Limb (tissue), 2 donors: ENCODE data around the gene MRPL19.
A peak's percentile ranks its signal among the peaks of the same experiment; 100 is the strongest.

Source experiments
- DNase-seq, 2 donors: peaks; one replicate each; pipeline ENCODE4 v3.0.0-alpha.2; 2016; ENCODE audit errors: extremely low spot score in 2 of 2

The MRPL19 gene

DNA sequence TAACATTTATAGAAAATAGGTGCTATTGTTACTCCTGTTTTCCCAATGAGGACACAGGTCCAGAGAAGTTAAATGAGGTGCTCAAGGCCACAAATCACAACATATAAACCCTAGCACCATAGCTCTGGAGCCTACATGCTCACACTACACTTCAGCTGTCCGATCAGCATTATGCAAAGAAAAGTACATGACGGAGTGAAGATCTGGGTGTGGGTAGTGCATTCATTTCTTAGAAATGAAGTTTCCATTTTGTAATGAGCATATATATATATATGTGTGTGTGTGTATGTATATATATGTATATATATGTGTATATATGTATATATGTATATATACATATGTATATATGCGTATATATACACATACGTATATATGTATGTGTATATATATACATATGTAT is 30.2 kb upstream of the MRPL19 start:
- no peak for DNase-seq

DNA sequence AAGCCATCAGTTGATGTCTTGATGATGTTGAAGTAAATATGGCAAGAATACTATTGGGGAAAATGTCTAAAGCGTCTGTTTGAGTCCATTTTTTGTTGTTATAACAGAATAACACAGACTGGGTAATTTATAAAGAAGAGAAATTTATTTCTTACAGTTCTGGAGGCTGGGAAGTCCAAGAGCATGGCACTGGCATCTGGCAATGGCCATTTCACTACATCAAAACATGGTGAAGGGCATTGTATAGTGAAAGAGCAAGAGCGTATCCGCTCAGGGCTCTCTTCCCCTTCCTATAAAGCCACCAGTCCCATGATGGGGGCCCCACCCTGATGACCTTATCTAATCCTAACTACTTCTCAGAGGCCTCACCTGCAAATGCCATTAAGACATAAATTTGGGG is 29.6 kb upstream of the MRPL19 start:
- no peak for DNase-seq

DNA sequence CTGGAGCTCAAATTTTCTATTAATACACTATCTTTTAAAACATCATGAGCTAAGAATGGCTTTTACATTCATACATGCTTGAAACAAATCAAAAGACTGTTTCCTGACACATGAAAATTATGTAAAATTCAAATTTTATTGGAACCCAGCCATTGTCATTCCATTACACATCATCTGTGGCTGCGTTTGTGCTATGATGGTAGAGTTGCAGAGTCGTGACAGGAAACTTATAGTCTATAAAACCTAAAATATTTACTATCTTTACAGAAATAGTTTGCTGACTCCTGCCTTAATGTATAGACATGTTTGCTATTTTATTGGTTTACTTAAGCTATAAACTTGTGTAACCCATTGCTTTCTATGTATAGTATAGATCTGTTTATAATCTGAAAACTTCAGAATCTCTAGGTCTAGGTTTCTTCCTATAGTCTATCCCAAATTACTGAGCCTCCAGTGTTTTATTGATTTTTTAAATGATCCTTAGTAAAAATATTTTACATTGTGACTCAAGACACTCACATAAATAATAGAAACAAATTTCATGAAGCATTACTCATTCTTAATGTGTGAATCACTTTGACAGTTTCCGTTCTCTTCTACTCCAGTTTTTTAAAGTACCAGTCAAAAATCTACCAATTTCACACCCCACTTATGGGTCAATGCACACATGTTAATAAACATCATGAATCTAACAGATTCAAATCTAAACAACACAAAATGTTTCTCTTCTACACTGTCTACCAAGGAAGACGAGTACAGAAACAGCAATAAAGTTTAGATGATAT is 26.4 kb upstream of the MRPL19 start:
- no peak for DNase-seq

DNA sequence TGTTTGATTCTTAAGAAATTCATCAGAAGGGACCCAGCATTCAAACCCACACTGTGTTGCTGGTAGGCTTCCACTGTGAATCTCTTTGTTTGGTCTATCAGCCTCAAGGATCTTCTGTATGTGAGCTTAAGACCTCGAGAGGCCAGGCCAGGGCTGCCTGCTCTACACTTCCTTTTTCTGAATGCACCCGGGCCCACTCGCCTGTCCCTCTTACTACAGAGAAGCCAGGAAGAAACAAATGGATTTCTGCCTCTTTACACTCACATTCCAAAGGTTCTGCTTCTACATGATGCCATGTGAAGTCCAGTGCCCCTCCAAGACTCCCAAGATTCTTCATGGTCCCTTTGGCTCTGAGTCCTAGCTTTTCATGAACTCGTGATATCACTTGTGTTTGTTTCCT is 25.4 kb upstream of the MRPL19 start:
- DNase-seq, result no peak

DNA sequence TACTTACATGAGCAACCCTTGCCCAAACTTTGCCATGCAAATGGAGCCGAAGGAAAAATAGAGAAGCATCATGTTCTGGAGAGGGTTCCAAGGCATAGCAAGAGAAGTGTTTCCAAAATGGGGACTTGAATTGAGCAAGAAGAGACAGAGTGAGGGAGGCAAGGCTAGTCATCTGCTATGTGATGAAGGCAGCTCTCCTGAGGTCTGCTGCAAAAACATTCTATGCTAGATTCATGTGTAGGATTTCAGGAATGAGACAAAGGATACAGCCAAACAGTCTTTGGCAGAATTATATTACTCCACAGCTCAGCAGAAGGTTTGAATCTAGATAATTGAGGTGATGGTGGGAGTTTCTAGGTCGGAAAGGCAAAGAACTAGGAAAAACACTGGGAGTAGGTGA is 24.1 kb upstream of the MRPL19 start:
- no peak for DNase-seq

DNA sequence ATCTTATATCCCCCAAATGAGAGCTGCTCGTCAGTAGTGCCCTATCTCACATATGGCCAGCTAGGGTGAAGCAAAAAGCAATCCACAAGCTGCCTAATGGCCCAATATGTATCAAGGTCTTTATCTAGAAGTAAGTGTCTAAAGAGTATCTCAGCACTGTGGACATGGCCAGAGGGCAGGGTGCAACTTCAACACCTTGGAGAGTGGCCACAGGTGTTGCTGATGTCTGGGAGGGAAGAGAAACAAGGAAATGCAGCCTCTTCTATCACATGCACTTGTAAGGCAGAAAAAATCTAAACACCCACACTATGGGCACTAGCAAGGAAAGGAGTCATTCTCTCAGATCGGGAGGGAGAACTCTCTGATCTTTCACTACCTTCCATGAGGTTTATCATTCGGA is 23.7 kb upstream of the MRPL19 start:
- no peak for DNase-seq

DNA sequence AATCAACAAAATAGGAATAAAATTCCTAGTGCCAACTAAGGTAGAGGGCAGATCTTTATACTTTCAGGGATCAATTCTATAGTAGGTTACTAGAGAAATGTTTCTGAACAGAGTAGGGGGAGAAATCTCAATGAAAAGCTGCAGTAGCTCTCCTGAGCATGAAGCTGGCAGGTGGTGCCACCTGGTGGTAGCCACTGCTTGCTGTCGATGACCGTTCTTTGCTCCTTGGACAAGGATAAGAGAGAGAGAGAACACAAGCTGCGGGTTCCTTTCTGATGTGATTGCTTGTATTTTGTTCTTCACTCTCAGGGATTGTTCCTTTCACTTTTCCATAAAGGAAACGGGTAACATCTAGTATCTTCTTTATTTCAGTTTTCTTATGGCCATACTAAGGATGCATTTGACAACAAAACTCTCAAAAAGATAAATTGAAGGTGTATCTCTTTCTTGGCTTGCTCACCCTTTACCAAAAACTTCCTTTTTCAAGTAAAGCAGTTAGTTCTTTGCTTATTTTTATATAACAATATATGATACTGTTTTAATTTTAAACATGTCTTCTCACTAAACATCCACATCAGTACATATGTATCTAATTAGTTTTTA is 18.6 kb upstream of the MRPL19 start:
- DNase-seq, result peak; percentile 67 to 89

DNA sequence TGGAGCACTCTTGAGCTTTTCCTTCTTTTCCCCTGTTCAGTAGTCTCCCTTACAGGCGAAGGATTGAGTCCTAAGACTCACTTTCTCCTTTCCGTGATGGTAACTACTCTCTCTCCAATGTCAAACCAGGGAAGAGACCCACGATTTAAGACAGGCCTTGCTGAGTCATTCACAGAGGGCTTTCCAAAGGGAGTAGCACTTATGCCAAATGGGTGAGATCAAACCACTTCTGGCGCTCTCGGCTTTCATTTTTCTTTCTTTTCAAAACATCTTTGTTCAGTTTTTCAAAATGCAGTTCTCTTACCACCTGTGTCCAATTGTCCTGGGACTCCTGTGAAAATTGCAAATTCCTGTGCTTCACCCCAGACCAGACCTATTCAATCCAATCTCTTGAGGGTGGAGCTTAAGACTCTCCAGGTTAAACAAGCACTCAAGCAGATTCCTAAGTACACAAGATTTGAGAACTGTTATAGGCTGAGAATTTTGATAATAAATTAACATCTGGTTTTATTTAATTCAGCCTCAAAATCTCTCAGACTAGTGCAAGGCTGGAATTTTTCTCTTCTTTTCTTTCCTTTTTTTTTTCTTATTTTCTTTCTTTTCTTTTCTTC is 14.4 kb upstream of the MRPL19 start:
- DNase-seq, result no peak

DNA sequence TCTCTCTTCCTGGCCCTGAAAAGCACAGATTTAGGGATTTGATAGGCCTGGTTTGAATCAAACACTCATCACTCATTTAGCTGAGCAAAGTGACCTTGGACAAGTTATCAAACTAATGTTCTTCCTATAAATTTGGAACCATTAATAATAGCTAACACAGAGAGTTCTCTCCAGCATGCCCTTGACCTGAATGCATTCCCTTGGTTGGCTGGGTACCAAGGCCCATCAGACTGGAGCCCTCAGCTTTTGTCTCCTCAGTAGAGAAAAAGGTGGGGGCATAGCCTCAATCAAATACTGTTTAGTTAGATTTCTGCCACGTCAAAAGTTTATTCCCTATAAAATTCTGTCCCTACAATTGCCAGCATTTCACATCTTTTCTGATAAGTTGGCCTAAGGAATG is 13.8 kb upstream of the MRPL19 start:
- DNase-seq, result no peak

DNA sequence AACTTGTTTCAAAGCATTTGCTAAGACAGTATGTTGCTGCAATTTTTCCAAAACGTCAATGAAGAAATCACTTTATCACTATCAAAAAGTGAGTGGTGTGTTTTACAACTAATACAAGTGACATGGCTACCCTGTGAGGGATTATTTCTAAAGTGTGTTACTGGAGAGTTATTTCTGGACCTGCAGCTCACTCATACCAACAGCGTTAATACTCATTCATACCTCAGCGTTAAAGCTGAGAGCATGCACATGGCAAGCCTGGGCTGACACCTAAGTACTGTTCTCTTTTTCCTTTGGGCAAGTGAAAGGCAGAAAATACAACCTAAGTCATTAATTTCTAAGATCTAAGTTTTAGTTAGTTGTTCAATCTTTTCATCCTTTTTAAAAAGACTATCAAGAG is 13.0 kb upstream of the MRPL19 start:
- no peak for DNase-seq

DNA sequence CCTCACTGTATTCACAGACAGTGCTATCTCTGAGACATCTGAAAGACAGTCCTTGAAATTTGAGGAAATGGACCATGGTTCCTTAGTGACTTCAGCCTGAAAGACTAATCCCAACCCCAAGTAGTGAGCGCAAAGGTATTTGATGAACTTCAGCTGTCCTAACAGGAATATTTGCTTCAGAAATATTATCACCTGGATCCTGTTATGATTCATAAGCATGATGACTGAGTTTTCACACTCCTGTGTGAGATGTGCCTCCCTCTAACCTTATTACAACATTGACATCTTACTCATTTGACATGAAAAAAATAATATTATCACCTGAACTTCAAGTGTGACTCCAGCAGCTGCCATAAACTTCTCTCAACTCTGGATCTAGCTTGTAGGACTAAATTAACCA is 11.6 kb upstream of the MRPL19 start:
- no peak for DNase-seq

DNA sequence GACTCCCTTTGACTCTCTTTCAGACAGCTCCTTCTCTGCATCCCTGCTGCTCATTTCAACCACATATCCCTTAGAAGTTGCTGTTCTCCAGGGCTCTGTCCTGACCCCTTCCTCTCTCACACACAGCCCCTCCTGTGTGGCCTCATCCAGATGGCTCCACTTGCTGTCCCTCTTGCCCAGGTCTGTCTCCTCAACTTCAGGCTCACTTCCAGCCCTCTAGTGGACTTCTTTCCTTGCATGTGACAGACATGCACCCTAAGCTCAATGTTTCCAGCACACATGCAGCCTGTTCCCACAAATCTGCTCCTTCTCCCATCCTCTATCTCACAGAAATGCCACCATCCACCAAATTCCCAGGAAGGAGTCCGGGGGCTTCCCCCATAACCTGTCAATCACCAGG is 9.0 kb upstream of the MRPL19 start:
- no peak for DNase-seq

DNA sequence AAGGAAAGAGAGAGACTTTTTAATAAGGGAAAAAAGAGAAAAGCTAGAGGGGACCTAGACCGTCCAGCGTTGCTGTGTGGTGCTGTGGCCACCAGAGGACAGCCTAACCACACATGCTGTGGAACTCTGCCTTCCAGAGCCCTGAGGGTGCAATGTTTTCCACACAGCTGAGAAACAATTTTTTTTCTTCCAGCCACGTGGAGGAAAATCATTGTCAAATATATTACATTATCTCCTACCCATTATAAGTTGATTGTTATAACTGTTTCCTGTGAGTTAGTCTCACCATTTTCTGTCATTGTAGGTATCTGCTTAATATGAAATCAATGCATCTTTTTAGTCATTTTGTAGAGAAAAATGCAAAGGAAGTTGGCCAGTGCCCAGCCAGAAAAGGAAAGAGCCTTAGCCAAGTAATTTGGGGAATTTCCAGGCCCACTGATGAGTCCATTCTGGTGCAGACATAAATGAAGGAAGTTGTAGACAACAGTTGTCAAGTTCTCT is 5.9 kb upstream of the MRPL19 start:
- peak; percentile 70 to 73 for DNase-seq

DNA sequence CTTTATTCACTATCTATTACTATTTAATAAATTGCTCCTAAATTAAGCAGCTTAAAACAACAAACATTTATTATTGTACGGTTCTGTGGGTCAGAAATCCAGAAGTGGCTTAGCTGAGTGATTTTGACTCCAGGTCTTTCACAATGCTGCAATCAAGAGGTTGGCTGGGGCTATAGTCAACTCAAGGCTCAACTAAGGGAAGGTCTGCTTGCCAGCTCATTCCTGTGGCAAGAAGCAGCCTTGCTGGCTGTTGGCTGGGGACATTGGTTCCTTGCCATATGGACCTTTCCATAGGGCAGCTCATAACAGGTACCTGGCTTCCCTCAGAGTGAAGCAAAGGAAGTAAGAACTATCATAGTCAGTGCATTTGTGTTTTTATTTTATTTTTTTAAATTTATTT is 5.0 kb upstream of the MRPL19 start:
- DNase-seq, result no peak

DNA sequence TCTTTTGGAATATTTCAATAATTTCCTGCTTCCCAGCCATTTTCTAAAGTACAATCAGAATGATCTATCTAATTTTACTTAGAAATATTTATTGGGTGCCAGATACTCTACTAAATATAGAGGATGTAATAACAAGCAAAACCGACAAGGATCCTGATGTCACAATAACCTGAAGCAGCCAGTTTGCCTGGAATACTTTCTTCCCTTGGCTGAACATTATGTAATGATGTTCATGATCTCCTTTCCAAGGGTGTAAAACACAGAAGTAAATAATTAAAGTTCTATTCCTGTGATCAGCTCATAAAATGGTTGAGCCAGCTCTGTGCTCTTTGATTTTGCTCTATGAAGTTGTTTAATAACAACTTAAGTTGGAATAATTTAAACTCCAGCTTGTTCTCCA is 2.6 kb upstream of the MRPL19 start:
- no peak for DNase-seq

DNA sequence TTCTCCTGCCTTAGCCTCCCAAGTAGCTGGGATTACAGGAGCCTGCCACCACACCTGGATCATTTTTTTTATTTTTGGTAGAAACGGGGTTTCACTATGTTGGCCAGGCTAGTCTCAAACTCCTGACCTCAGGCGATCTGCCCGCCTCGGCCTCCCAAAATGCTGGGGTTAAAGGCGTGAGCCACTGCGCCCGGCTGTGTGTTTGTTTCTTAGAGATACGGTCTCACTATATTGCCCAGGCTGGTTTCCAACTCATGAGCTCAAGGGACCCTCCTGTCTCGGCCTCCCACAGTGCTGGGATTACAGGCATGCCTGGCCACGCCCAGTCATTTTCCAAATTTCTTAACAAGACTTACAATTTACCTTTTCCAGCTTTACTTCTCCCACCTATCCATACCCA is 940 bp upstream of the MRPL19 start:
- no peak for DNase-seq

DNA sequence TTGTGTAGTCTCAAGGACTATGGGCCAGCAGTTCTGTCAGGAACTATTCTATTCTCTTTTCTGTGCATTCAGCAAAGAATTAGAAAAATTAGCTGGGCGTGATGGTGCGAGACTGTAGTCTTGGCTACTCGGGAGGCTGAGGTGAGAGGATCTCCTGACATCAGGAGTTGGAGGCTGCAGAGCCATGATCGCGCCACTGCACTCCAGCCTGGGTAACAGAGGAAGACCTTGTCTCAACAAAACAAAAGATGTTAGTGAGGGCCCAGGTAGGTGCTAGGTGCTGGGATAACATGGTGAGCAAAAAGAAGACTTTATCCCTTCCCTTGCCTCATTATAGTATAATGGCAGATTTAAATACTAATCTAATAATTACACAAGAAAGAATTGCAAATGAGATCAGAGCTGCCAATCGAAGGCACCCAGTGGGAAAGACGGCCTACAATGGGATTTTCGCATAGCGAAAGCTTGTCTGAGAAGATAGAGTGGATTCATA is 447 bp upstream of the MRPL19 start:
- no peak for DNase-seq

DNA sequence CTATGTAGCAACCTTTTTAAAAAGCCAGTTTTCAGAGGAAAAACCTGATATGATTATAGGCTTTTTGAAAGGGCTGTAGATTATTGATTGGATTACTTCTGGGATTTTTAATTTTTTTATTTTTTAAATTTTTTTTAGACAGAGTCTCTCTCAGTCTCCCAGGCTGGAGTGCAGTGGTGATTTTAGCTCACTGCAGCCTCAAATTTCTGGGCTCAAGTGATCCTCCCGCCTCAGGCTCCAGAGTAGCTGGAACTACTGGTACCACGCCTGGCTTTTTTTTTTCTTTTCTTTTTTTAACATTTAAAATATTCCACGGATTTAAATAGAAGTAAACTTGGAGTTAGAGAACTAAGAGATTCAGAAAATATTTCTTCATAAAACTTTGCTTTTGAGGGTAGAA is 1.2 kb downstream of the MRPL19 start:
- DNase-seq, result no peak

DNA sequence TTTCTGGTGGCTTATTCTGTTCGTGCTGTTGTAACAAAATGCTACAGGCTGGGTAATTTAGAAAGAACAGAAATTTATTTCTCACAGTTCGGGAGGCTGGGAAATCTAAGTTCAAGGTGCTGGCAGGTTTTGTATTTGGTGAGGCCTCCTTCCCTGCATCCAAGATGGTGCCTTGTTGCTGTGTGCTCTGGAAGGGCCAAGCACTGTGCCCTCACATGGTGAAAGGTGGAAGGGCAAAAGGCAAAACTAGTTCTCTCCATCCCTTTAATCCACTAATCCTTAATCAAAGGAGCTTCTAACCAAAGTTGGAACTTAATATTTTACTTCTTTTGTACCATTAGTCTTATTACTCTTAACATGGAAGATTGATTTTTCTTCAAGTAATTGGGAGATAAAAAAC is 7.4 kb downstream of the MRPL19 start:
- DNase-seq, result no peak

DNA sequence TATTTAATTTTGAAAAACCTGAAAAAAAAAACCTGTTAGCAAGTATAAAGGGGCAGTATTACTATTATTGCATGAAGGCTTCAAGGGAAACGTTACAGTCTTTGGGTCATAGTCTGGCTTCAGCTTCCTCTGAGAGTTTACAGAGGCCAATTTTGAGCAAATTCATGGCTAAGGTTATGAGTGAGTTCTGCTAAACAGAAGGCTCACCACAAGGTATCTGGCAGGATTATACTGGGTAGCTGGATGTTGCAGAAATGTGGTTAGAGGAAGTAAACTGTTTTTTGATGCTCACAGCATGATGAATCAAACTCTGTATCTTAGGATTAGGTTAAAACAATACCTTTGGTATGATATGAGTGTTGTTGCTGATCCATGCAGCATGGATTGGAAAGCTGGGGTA is 9.3 kb downstream of the MRPL19 start:
- DNase-seq, result no peak

DNA sequence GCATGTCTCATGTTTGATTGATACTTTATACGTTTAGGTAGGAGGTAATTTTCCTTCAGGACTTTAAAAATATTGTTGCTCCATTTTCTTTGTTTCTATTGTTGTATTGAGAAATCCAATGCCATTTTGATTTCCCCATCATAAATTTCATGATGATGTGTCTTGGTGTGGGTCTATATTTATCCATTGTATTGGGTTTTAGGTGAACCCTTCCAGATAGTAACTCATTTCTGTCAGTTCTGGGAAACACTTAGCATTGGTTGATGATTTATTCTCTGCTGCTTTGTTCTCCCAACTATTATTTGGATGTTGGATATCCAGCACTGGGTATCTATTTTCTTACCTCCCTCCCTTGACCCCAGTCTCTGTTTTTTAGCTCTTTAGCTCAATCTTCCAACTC is 10.0 kb downstream of the MRPL19 start:
- no peak for DNase-seq

DNA sequence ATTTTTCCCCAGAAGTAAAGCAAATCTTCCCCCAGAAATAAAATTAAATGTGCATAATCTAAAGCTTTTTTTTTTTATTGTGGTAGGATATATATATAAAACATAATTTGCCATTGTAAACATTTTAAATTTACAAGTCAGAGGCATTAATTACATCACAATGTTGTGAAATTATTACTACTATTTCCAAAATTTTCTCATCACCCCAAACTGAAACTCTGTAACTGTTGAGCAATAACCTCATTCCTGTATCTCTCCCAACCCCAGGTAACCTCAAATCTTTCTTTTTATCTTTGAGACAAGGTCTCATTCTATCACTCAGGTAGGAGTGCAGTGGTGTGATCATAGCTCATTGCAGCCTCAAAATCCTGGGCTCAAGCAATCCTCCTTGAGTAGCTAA is 11.2 kb downstream of the MRPL19 start:
- DNase-seq, result no peak

DNA sequence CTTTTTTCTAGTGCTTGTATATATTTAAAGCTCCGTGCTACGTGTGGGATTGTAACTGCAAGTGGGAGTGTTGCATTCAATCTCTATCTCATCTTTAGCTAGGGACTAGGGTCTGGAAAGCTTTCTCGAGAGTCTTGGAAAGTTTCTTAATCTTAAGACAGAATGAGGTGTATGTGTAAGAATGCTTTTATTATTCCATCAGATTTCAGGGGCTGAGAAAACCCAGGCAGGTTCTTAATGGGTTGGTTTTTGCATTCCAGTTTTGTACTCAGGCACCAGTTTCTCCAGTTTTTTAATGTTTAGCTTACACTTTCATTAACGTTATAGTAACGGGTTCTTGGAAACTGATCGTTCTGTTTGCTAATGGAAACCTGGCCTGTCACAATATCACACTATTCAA is 20.3 kb downstream of the MRPL19 start:
- no peak for DNase-seq
